ENCODE results near the gene ANKRD1. TPM values are rescaled to one million over a fixed set of nuclear protein-coding genes. Genes with fewer than 3 reads are reported as not detected.
A peak's percentile ranks its signal among the peaks of the same experiment; 100 is the strongest.
"Not testable (repeated sequence)": the region's sequence is repeated elsewhere in the genome, so short reads cannot be mapped to it uniquely, and the experiment has no call there.

The ANKRD1 gene
- total RNA-seq, 1 donor = 1.4 TPM

DNA sequence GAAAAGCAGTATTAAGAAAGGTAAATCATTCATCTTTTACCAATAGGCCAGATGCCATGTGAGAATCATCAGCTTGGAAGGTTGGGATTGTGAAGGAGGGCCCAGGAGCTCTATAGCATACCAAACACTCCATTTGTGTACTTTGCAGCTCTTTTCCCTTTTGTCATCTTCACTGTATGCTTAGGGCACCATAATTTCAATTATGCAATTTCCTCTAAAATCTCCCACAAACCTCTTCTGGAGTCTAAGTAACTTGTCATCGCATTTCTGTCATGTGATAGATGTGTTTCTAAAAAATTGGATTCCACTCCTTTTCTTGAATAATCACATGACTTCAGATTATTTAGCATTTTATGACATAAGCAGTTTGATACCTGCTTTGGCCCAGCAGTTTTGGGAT is 31.3 kb downstream of the ANKRD1 start:
- no peak overlapping the region for H3K4me3 ChIP-seq (ENCODE audit: low read depth, low read length)
- DNase-seq (ENCODE audit: low read depth) = no peak
- TF ChIP-seq, protein P1, sequence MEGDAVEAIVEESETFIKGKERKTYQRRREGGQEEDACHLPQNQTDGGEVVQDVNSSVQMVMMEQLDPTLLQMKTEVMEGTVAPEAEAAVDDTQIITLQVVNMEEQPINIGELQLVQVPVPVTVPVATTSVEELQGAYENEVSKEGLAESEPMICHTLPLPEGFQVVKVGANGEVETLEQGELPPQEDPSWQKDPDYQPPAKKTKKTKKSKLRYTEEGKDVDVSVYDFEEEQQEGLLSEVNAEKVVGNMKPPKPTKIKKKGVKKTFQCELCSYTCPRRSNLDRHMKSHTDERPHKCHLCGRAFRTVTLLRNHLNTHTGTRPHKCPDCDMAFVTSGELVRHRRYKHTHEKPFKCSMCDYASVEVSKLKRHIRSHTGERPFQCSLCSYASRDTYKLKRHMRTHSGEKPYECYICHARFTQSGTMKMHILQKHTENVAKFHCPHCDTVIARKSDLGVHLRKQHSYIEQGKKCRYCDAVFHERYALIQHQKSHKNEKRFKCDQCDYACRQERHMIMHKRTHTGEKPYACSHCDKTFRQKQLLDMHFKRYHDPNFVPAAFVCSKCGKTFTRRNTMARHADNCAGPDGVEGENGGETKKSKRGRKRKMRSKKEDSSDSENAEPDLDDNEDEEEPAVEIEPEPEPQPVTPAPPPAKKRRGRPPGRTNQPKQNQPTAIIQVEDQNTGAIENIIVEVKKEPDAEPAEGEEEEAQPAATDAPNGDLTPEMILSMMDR (IDR thresholded peaks at IDR 0.05; ENCODE audit: insufficient read depth, low read length) = no peak

DNA sequence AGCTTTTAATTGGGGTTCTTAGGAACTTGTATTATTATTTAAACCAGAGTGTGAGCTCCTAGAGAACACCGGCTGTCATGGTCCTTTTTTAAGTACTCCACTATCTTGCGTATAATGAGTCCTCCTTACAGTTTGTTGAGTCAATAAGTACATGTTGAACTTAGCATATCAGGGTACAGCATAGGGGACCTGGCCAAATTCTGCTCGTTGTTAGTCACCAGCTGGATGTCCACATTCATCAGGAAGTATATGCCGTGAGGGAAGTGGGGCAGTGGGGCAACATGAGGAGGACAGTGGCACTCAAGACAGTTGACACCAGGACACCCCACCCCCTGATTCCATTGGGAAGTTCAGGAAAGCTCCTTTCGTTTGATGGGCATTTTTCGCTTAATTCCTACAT is 32.5 kb downstream of the ANKRD1 start:
- no peak for DNase-seq (ENCODE audit: low read depth)
- no peak overlapping the region for H3K4me3 ChIP-seq (ENCODE audit: low read depth, low read length)
- TF ChIP-seq, protein P1 (IDR thresholded peaks at IDR 0.05; ENCODE audit: insufficient read depth, low read length) = no peak

DNA sequence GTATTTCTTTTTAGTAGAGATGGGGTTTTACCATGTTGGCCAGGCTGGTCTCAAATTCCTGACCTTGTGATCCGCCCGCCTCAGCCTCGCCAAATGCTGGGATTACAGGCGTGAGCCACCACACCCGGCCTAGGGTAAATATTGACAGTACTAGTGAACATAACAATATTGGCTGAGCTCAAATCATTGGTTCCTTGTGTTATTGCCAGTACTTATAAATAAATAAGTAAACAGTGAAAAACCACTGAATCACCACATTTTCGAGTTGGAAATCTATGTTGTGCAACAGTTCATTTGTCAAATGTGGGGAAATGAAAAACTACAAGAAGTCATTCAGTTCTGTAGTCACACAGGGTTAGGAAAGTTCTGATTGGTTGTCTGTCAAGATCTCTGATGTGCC is 33.3 kb downstream of the ANKRD1 start:
- TF ChIP-seq, protein P1 (IDR thresholded peaks at IDR 0.05; ENCODE audit: insufficient read depth, low read length) = no peak
- no peak overlapping the region for H3K4me3 ChIP-seq (ENCODE audit: low read depth, low read length)
- no peak for DNase-seq (ENCODE audit: low read depth)

DNA sequence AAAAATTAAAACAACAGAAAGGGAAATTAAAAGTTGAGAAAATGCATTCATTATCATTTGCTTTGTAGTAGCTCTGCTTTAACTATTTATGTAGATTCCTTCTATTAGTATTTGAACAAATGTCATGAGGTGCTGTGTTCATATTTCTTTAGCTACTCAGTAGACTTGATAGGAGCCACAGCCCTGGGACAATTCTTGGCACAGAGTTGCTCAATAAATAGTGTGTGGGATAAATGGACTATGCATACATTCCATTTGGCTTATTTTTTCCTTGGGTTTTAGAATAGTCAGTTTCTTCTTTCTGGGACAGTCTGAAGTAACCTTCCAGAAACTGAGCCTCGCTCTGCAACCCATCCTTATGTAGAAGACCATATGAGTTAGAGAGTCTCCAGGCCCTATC is 35.7 kb downstream of the ANKRD1 start:
- DNase-seq (ENCODE audit: low read depth) = peak; percentile 78
- TF ChIP-seq, protein P1 (IDR thresholded peaks at IDR 0.05; ENCODE audit: insufficient read depth, low read length) = no peak
- H3K4me3 ChIP-seq (ENCODE audit: low read depth, low read length) = no peak overlapping the region

DNA sequence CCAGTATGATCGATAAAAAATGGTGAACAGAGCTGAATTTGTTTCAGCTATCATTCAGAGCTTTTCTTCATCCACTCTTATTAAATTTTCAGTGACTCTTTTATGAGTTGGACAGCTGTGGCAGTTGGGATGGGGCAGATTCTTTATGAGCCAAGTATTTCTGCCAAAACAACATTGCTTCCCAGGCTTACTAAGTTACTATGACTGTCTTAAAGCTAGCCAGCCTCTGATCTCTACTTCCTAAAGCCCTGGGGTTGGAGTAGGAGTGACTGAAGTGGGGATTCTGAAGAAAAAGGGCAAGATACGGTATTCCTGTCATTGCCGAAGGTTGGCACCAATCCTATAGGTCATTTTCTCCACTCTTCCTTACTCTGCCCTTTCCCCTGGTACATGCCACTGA is 36.5 kb downstream of the ANKRD1 start:
- DNase-seq (ENCODE audit: low read depth) = peak; percentile 45
- TF ChIP-seq, protein P1 (IDR thresholded peaks at IDR 0.05; ENCODE audit: insufficient read depth, low read length) = no peak
- no peak overlapping the region for H3K4me3 ChIP-seq (ENCODE audit: low read depth, low read length)

DNA sequence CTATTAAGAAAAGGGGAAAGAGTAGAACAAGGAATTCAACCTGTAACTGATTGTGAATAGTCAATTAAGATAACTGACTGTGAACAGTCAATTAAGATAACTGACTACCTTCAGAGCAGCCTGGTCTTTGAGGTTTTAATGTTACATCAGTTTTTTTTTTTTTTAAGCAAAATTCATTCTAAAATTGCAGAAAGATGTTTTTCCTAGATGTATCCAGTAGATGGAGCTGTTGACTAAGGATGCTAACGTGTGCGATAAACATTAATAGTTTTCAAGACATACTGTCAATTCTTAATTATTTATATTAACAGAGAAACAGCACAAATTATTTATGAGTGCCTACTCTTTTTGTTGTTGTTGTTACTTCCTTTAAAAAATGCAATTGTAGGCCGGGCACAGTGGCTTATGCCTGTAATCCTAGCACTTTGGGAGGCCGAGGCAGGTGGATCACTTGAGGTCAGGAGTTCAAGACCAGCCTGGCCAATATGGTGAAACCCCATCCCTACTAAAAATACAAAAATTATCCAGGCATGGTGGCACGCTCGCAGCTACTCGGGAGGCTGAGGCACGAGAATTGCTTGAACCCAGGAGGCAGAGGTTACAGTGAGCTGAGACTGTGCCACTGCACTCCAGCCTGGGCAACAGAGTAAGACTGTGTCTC is 40.7 kb downstream of the ANKRD1 start:
- peak; percentile 75 for DNase-seq (ENCODE audit: low read depth)
- TF ChIP-seq, protein P1 (IDR thresholded peaks at IDR 0.05; ENCODE audit: insufficient read depth, low read length) = peak; percentile 67
- H3K4me3 ChIP-seq (ENCODE audit: low read depth, low read length) = not testable (repeated sequence)

DNA sequence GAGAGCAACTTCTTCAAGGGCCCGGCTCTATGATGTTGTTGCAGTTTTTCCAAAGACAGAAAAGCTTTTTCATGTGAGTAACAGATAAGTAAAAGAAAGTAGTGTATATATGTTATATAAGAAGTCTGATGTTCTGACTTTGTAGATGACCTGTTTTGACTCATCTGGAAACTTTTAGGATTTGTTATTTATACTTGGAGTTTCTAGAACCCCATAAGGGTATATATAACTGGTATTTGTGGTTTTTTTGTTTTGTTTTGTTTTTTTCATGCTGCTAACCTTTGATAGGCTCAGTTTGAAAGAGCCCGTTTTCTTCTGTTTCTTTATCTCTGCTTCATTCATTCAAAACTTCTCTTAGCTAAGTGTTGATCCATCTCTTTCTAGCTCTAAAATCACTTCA is 41.8 kb downstream of the ANKRD1 start:
- no peak overlapping the region for H3K4me3 ChIP-seq (ENCODE audit: low read depth, low read length)
- TF ChIP-seq, protein P1 (IDR thresholded peaks at IDR 0.05; ENCODE audit: insufficient read depth, low read length) = no peak
- DNase-seq (ENCODE audit: low read depth) = no peak
